Small intestine (tissue), 7 donors: ENCODE measurements around the gene RNPEPL1. TPM values are rescaled to one million over a fixed set of nuclear protein-coding genes. Genes with fewer than 3 reads are reported as not detected.

ENCODE experiments used
- DNase-seq, 2 donors: peaks; one replicate each; pipeline versions ENCODE4 v3.0.0 to v3.0.0-alpha.2; 2013
- FAIRE-seq: peaks from 2 replicates; lab custom pipeline; 2012; peaks lifted over from hg19 to GRCh38; lab: Jason Lieb, UNC
- H3K27ac ChIP-seq, 3 donors: one replicate each; pipeline ENCODE4 v1.5.1; 2013; ENCODE audit warnings: low read length in 2 of 3, mild to moderate bottlenecking in 2 of 3, control low read depth in 1 of 3, inconsistent platforms in 1 of 3, low read depth in 1 of 3, moderate library complexity in 1 of 3
- H3K27me3 ChIP-seq, 3 donors: one replicate each; pipeline ENCODE4 v1.6.1; 2013; ENCODE audit warnings: low read length in 3 of 3, inconsistent platforms in 1 of 3; ENCODE audit not compliant: control insufficient read depth in 3 of 3, insufficient read depth in 3 of 3
- H3K36me3 ChIP-seq, 3 donors: one replicate each; pipeline ENCODE4 v1.6.1; 2013; ENCODE audit warnings: low read length in 3 of 3, inconsistent platforms in 1 of 3, low read depth in 1 of 3, mild to moderate bottlenecking in 1 of 3, moderate library complexity in 1 of 3; ENCODE audit not compliant: control insufficient read depth in 3 of 3, insufficient read depth in 2 of 3
- H3K4me1 ChIP-seq, 3 donors: one replicate each; pipeline ENCODE4 v1.6.1; 2013; ENCODE audit warnings: low read length in 2 of 3, inconsistent platforms in 1 of 3, low read depth in 1 of 3, mild to moderate bottlenecking in 1 of 3, moderate library complexity in 1 of 3; ENCODE audit not compliant: control insufficient read depth in 3 of 3, insufficient read depth in 2 of 3
- H3K4me3 ChIP-seq, 3 donors: one replicate each; pipeline ENCODE4 v1.5.1; 2013; ENCODE audit warnings: low read length in 3 of 3, control low read depth in 1 of 3, inconsistent platforms in 1 of 3, low read depth in 1 of 3, mild to moderate bottlenecking in 1 of 3, moderate library complexity in 1 of 3
- H3K9me3 ChIP-seq, 2 donors: one replicate each; pipeline ENCODE4 v1.6.1; 2013; ENCODE audit warnings: low read depth in 1 of 2, low read length in 1 of 2; ENCODE audit not compliant: control insufficient read depth in 2 of 2, insufficient read depth in 1 of 2
- WGBS, 3 donors: extraction: QIAGEN DNeasy Blood & Tissue Kit; methylation state at CpG; one replicate each; pipeline ENCODE4 v1.1.7; 2013; 5-methylcytosine and 5-hydroxymethylcytosine counted together
- polyA plus RNA-seq, 4 donors: library from polyadenylated mRNA; stranded (reverse) in 3 of 4; unstranded in 1 of 4; fragments of 200-250 nt in 3 of 4; fragments of 120-200 nt in 1 of 4; gene quantifications; one replicate each; pipeline versions ENCODE4 v1.2.1 to v1.2.3, GENCODE V29; 2013
- donor health status: healthy with polysubstance abuse.
- donor health status: control.
- donor health status: control.
- donor health status: Bipolar disorder and iron deficiency.
- donor health status: healthy.

The RNPEPL1 gene
- polyA plus RNA-seq, 4 donors = 63.6 to 149 (median 115) TPM

GRCh38 chr2:240591226-240591625 lies 22.9 kb downstream of the RNPEPL1 start:
- 90 to 92% (median 92%) methylated on average over 6 of the region's 6 CpGs for WGBS, 3 donors
- FAIRE-seq (no peak), DNase-seq (no peak)
- Histone ChIP-seq H3K27ac (no peak overlapping the region), H3K36me3 (peaks cover 2 to 70% (median 6%) of the 10 kb centered on the region in 3 donors), H3K27me3 (no peaks in the 10 kb centered on the region), H3K4me1 (peaks cover 0 to 10% (median 8%) of the 10 kb centered on the region in 3 donors), H3K4me3 (no peak overlapping the region), H3K9me3 (no peaks in the 10 kb centered on the region)

- FAIRE-seq = no peak
- peaks cover 2 to 76% (median 6%) of the 10 kb centered on the region in 3 donors for H3K36me3 ChIP-seq
- no peak for DNase-seq
- H3K27ac ChIP-seq = no peak overlapping the region
- peaks cover 0 to 10% (median 8%) of the 10 kb centered on the region in 3 donors for H3K4me1 ChIP-seq
- 94 to 96% (median 94%) methylated on average over 13 of the region's 13 CpGs for WGBS, 3 donors
- H3K9me3 ChIP-seq = no peaks in the 10 kb centered on the region
- H3K4me3 ChIP-seq = no peak overlapping the region
- no peaks in the 10 kb centered on the region for H3K27me3 ChIP-seq
Observed at GRCh38 chr2:240591784-240592183, 23.5 kb downstream of the RNPEPL1 start.

DNA sequence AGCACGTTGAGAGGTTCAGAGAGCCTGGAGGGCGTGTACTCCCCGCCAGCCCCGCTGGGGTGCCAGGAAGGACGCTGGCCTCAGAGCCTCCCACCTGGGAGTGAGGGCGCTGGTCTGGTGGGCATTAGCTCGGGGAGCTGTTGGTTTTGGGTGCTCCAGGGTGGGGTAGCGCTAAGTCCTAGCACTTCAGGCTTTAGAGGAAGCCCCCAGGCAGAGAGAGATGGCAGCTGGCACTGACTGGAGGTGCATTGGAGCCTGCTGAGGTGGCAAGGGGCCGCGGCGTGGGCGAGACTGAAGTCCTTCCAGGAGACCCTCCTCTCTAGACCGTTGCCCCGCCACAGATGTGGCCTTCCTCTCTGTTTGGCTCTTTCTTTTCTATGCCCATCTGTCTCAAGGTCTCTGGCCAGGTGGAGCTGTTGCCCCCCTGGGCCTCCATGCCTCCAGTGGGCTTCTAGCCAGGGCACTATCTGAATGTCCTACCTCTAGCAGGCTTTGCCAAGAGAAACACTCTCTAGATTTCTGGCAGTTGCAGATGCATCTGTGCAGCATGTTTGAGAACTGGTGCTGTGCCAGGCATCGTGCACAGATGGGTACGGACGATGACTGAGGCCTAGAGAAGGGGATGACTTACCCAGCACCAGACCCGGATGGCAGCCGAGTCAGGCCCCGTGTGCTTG lies 24.9 kb downstream of the RNPEPL1 start:
- WGBS, 3 donors = 89 to 94% (median 93%) methylated on average over 20 of the region's 20 CpGs
- FAIRE-seq = no peak
- peaks cover 0 to 2% (median 0%) of the 10 kb centered on the region in 3 donors for H3K4me1 ChIP-seq
- peaks cover 2 to 90% (median 9%) of the 10 kb centered on the region in 3 donors for H3K36me3 ChIP-seq
- H3K4me3 ChIP-seq = no peak overlapping the region
- H3K9me3 ChIP-seq = no peaks in the 10 kb centered on the region
- DNase-seq = no peak
- H3K27me3 ChIP-seq = no peaks in the 10 kb centered on the region
- no peak overlapping the region for H3K27ac ChIP-seq

DNA sequence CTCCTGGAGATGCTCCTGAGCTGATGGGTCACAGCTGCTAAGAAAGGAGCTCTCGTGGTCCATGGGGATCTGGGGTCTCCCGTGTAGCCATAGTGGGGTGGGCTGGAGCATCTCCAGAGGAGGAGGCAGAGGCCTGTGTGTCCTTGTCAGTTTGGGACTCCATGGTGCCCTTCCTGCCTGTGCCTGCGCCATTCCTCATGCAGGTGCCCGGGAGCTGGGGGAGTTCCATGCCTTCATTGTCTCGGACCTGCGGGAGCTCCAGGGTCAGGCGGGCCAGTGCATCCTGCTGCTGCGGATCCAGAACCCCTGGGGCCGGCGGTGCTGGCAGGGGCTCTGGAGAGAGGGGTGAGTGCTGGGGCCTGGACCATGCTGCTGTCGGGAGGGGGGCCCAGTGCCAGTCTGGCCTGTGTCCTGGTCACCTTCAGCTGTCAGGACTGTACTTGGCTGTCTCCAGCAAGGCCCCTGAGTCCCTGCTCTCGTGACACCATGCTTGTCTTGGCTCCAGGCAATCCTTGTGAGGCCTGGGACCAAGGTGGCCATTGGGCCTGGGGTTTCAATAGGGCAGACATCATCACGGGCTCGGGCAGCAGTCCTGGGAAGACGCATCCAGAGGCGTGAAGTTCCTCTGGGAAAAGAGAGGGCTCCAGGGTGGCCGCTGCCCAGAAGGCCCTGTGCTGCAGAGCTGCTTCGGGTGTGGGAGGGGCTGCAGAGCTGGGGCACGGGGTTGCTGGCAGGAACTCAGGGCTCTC lies 25.6 kb downstream of the RNPEPL1 start:
- DNase-seq = no peak
- Histone ChIP-seq H3K27ac (no peak overlapping the region), H3K4me3 (no peak overlapping the region), H3K9me3 (no peaks in the 10 kb centered on the region), H3K36me3 (peaks cover 2 to 97% (median 10%) of the 10 kb centered on the region in 3 donors), H3K27me3 (no peaks in the 10 kb centered on the region), H3K4me1 (no peaks in the 10 kb centered on the region)
- WGBS, 3 donors = 91 to 97% (median 95%) methylated on average over 19 of the region's 19 CpGs
- no peak for FAIRE-seq

GRCh38 chr2:240594511-240595380 lies 26.5 kb downstream of the RNPEPL1 start:
- peaks cover 3 to 98% (median 10%) of the 10 kb centered on the region in 3 donors for H3K36me3 ChIP-seq
- no peaks in the 10 kb centered on the region for H3K27me3 ChIP-seq
- H3K4me3 ChIP-seq = no peak overlapping the region
- no peak for FAIRE-seq
- 90 to 93% (median 92%) methylated on average over 31 to 34 of the region's 34 CpGs for WGBS, 3 donors
- H3K27ac ChIP-seq = no peak overlapping the region
- no peak for DNase-seq
- no peaks in the 10 kb centered on the region for H3K4me1 ChIP-seq
- no peaks in the 10 kb centered on the region for H3K9me3 ChIP-seq

DNA sequence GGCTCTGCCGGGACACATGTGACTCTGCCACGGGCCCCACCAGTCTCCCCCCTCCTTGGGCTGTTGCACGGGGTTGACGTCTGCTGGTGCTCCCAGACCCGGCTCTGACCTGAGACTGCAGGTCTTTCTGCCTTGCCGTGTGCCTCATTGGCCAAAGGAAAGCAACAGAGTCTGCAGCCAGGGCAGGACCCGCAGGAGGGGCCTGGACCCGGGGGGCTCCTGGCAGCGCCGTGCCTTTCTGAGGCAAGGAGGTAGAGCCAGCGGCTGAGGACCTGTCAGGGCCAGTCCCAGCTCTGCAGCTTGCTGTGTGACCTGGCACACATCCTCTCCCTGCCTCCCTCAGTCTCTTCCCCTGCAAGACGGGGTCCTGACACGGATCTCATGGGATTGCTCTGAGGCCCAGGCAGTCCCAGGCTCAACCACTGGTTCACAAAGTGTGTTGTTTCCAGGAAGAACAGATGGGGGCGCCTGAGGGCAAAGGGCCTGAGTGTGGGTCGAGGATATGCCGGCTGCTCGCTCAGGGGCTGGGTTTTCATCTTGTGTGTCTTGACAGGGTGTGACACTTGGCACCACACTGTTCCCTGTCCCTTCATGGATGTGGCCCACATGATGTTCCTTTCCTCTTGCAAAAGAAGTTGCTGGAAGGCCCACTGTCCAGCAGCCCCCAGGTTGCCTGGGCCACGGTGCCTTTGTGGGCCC lies 27.2 kb downstream of the RNPEPL1 start:
- H3K27ac ChIP-seq = no peak overlapping the region
- peak in 1 of 2 donors; percentile 32 for DNase-seq
- no peaks in the 10 kb centered on the region for H3K9me3 ChIP-seq
- no peak overlapping the region for H3K4me3 ChIP-seq
- 73 to 79% (median 75%) methylated on average over 15 to 18 of the region's 18 CpGs for WGBS, 3 donors
- FAIRE-seq = no peak
- H3K36me3 ChIP-seq = peaks cover 3 to 97% (median 10%) of the 10 kb centered on the region in 3 donors
- no peaks in the 10 kb centered on the region for H3K27me3 ChIP-seq
- no peaks in the 10 kb centered on the region for H3K4me1 ChIP-seq

DNA sequence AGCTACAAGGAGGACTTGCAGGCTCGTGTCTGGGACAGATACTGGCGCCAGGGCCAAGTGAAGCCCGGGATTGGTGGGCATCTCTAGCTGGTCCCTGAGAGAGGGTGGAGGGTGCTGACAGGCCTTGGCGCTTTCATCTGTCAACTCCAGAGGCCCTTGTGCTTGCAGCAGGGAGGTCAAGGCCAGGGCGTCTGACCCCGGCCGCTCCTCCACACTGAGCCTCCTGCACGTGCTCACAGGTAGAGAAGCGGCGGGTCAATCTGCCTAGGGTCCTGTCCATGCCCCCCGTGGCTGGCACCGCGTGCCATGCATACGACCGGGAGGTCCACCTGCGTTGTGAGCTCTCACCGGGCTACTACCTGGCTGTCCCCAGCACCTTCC lies 27.8 kb downstream of the RNPEPL1 start:
- WGBS, 3 donors = 93 to 95% (median 94%) methylated on average over 15 to 17 of the region's 17 CpGs
- DNase-seq (no peak), FAIRE-seq (no peak)
- H3K9me3 ChIP-seq = no peaks in the 10 kb centered on the region
- H3K4me1 ChIP-seq = no peaks in the 10 kb centered on the region
- H3K27ac ChIP-seq = no peak overlapping the region
- H3K27me3 ChIP-seq = no peaks in the 10 kb centered on the region
- no peak overlapping the region for H3K4me3 ChIP-seq
- H3K36me3 ChIP-seq = peaks cover 2 to 97% (median 10%) of the 10 kb centered on the region in 3 donors
